Sigmoid colon (tissue), 7 donors: Measurements from ENCODE around the gene MYL11. TPM values are rescaled to one million over a fixed set of nuclear protein-coding genes. Genes with fewer than 3 reads are reported as not detected.
"Not testable (repeated sequence)": the region's sequence is repeated elsewhere in the genome, so short reads cannot be mapped to it uniquely, and the experiment has no call there.

Experiments used
- DNase-seq: peaks from one replicate; pipeline ENCODE4 v3.0.0-alpha.2; 2019
- H3K27ac ChIP-seq, 4 donors: fragments of 200-600 bp; sonication (generic); one replicate each; pipeline ENCODE4 v1.5.1; 2016 to 2019; ENCODE audit warnings: mild to moderate bottlenecking in 1 of 4
- H3K27me3 ChIP-seq, 3 donors: fragments of 200-600 bp; sonication (generic); one replicate each; pipeline ENCODE4 v1.5.1; 2019; ENCODE audit warnings: mild to moderate bottlenecking in 1 of 3
- H3K36me3 ChIP-seq, 4 donors: fragments of 200-600 bp; sonication (generic); one replicate each; pipeline ENCODE4 v1.5.1; 2016 to 2019
- H3K4me1 ChIP-seq, 4 donors: fragments of 200-600 bp; sonication (generic); one replicate each; pipeline ENCODE4 v1.5.1; 2017 to 2019
- H3K4me3 ChIP-seq, 4 donors: fragments of 200-600 bp; sonication (generic); one replicate each; pipeline ENCODE4 v1.5.1; 2017 to 2019; ENCODE audit warnings: mild to moderate bottlenecking in 2 of 4, moderate library complexity in 1 of 4
- H3K9me3 ChIP-seq, 4 donors: fragments of 200-600 bp in 3 of 4; sonication (generic) in 3 of 4; one replicate each; pipeline versions ENCODE4 v1.5.1 to v1.6.1; 2013 to 2019
- CTCF ChIP-seq, 4 experiments: fragments of 450-650 bp in 3 of 4; fragments of 200-600 bp in 1 of 4; IDR thresholded peaks; one replicate each; pipeline ENCODE4 v1.5.1; 2016 to 2019; ENCODE audit warnings: antibody characterized with exemption in 4 of 4, mild to moderate bottlenecking in 3 of 4, moderate library complexity in 2 of 4
- EP300 ChIP-seq, 4 donors: sonication (generic); formaldehyde crosslinking; IDR thresholded peaks; one replicate each; pipeline ENCODE4 v1.6.1; 2017; ENCODE audit warnings: antibody characterized with exemption in 4 of 4
- POLR2A ChIP-seq, 2 donors: fragments of 450-650 bp; IDR thresholded peaks; one replicate each; pipeline ENCODE4 v1.6.1; 2016; ENCODE audit warnings: antibody characterized with exemption in 2 of 2, mild to moderate bottlenecking in 2 of 2, moderate library complexity in 2 of 2
- POLR2AphosphoS5 ChIP-seq, 4 donors: sonication (generic); formaldehyde crosslinking; IDR thresholded peaks; one replicate each; pipeline ENCODE4 v1.6.1; 2017; ENCODE audit warnings: antibody characterized with exemption in 4 of 4
- WGBS, 2 donors: extraction: QIAGEN DNeasy Blood & Tissue Kit; methylation state at CpG; one replicate each; pipeline ENCODE4 v1.1.7; 2013; 5-methylcytosine and 5-hydroxymethylcytosine counted together
- intact Hi-C: fragments of 100-400 bp; cut with DNase I; formaldehyde crosslinking; loops from one replicate; pipeline ENCODE4 v1.15.1; 2023
- polyA plus RNA-seq, 3 donors: library from polyadenylated mRNA; stranded (reverse); fragments of 200-250 nt; gene quantifications; one replicate each; pipeline ENCODE4 v1.2.3, GENCODE V29; 2013
- total RNA-seq, 4 donors: library from RNA; depleted of rRNA; stranded (reverse); fragments of >200 nt; gene quantifications; one replicate each; pipeline ENCODE4 v1.1.0, GENCODE V29; 2016
- donor health status: healthy with polysubstance abuse.
- donor health status: Bipolar disorder and iron deficiency.
- donor health status: healthy.

The MYL11 gene
- total and polyA plus RNA-seq, 7 donors: not detected

GRCh38 chr16:30340621-30341020 is 34.0 kb upstream of the MYL11 start:
- TF ChIP-seq POLR2A (IDR thresholded peaks at IDR 0.05) (no peak), EP300 (IDR thresholded peaks at IDR 0.05) (no peak), POLR2AphosphoS5 (IDR thresholded peaks at IDR 0.05) (no peak), CTCF (IDR thresholded peaks at IDR 0.05) (no peak)
- H3K27ac ChIP-seq: no peak overlapping the region
- H3K4me3 ChIP-seq: no peak overlapping the region
- H3K9me3 ChIP-seq: no peaks in the 10 kb centered on the region
- H3K4me1 ChIP-seq: peaks cover 0 to 5% (median 5%) of the 10 kb centered on the region in 4 donors
- H3K36me3 ChIP-seq: no peaks in the 10 kb centered on the region
- no peak for DNase-seq
- 74 to 94% methylated on average over 13 of the region's 13 CpGs for WGBS, 2 donors
- intact Hi-C loops: no loop called here
- no peaks in the 10 kb centered on the region for H3K27me3 ChIP-seq

- H3K4me1 ChIP-seq, H3K4me3 ChIP-seq, intact Hi-C loops, H3K9me3 ChIP-seq, H3K27me3 ChIP-seq, DNase-seq, H3K36me3 ChIP-seq, H3K27ac ChIP-seq: not testable (repeated sequence)
- 94 to 95% methylated on average over 8 of the region's 8 CpGs for WGBS, 2 donors
Measured at GRCh38 chr16:30341971-30342370, 32.6 kb upstream of the MYL11 start.

- Histone ChIP-seq H3K4me1 (no peaks in the 10 kb centered on the region), H3K4me3 (no peak overlapping the region), H3K9me3 (no peaks in the 10 kb centered on the region), H3K27me3 (no peaks in the 10 kb centered on the region), H3K27ac (no peak overlapping the region), H3K36me3 (no peaks in the 10 kb centered on the region)
- TF ChIP-seq POLR2A (IDR thresholded peaks at IDR 0.05): no peak
- no peak for TF ChIP-seq CTCF (IDR thresholded peaks at IDR 0.05)
- TF ChIP-seq EP300 (IDR thresholded peaks at IDR 0.05): no peak
- TF ChIP-seq POLR2AphosphoS5 (IDR thresholded peaks at IDR 0.05): no peak
- 95% methylated on average over 32 of the region's 32 CpGs for WGBS, 2 donors
- intact Hi-C loops: no loop called here
- DNase-seq: no peak
Measured at GRCh38 chr16:30342751-30343490, 31.7 kb upstream of the MYL11 start.

- H3K27ac ChIP-seq, DNase-seq, H3K27me3 ChIP-seq, H3K4me3 ChIP-seq, H3K4me1 ChIP-seq, H3K36me3 ChIP-seq, intact Hi-C loops, H3K9me3 ChIP-seq: not testable (repeated sequence)
- WGBS, 2 donors: 91 to 97% methylated on average over 11 of the region's 11 CpGs
Measured at GRCh38 chr16:30343491-30343820, 31.1 kb upstream of the MYL11 start.

GRCh38 chr16:30346286-30346685 is 28.3 kb upstream of the MYL11 start:
- Histone ChIP-seq H3K27ac (no peak overlapping the region), H3K9me3 (no peaks in the 10 kb centered on the region), H3K36me3 (peaks cover 0 to 13% (median 7%) of the 10 kb centered on the region in 4 donors), H3K27me3 (no peaks in the 10 kb centered on the region), H3K4me3 (no peak overlapping the region), H3K4me1 (peaks cover 0 to 5% (median 2%) of the 10 kb centered on the region in 4 donors)
- TF ChIP-seq CTCF (IDR thresholded peaks at IDR 0.05) (no peak), EP300 (IDR thresholded peaks at IDR 0.05) (no peak), POLR2AphosphoS5 (IDR thresholded peaks at IDR 0.05) (no peak), POLR2A (IDR thresholded peaks at IDR 0.05) (no peak)
- intact Hi-C loops: no loop called here
- WGBS, 2 donors: 96 to 97% methylated on average over 3 of the region's 3 CpGs
- DNase-seq: no peak

- no peak for TF ChIP-seq CTCF (IDR thresholded peaks at IDR 0.05)
- no peak for TF ChIP-seq POLR2AphosphoS5 (IDR thresholded peaks at IDR 0.05)
- no peak for TF ChIP-seq EP300 (IDR thresholded peaks at IDR 0.05)
- TF ChIP-seq POLR2A (IDR thresholded peaks at IDR 0.05): no peak
- no peak for DNase-seq
- Histone ChIP-seq H3K27ac (no peak overlapping the region), H3K9me3 (no peaks in the 10 kb centered on the region), H3K36me3 (peaks cover 0 to 31% (median 14%) of the 10 kb centered on the region in 4 donors), H3K4me1 (peaks cover 0 to 23% (median 20%) of the 10 kb centered on the region in 4 donors), H3K4me3 (no peak overlapping the region), H3K27me3 (no peaks in the 10 kb centered on the region)
- intact Hi-C loops: no loop called here
- WGBS, 2 donors: 95 to 97% methylated on average over 8 of the region's 8 CpGs
Measured at GRCh38 chr16:30348113-30348512, 26.5 kb upstream of the MYL11 start.
